Measurements from ENCODE around the gene SPATC1L.
A peak's percentile ranks its signal among the peaks of the same experiment; 100 is the strongest.
"Not testable (repeated sequence)": the region's sequence is repeated elsewhere in the genome, so short reads cannot be mapped to it uniquely, and the experiment has no call there.

Gene SPATC1L

GRCh38 chr21:46171996-46172862, 12.0 kb downstream of the SPATC1L start:
- Mint-ChIP-seq H3K4me1 (peaks cover 9% of the 10 kb centered on the region), H3K36me3 (peaks cover 2% of the 10 kb centered on the region), H3K9me3 (peaks cover 20% of the 10 kb centered on the region), H3K4me3 (no peak overlapping the region), H3K27ac (no peak overlapping the region), H3K27me3 (peaks cover 23% of the 10 kb centered on the region)
- no peak for DNase-seq
- CTCF ChIA-PET = interaction anchor here (0.7 kb wide), 1 partner anchor 28 kb away, joined by 3 read pairs; no protein-coding TSS in a partner anchor

GRCh38 chr21:46171585-46171984, 12.7 kb downstream of the SPATC1L start:
- H3K9me3 Mint-ChIP-seq = peaks cover 20% of the 10 kb centered on the region
- no peak for DNase-seq
- H3K36me3 Mint-ChIP-seq = peaks cover 2% of the 10 kb centered on the region

GRCh38 chr21:46170436-46171193, 13.6 kb downstream of the SPATC1L start:
- Mint-ChIP-seq H3K27me3 (peaks cover 16% of the 10 kb centered on the region), H3K9me3 (peaks cover 20% of the 10 kb centered on the region), H3K27ac (peak overlapping the region; percentile 4)
- H3K4me1 Mint-ChIP-seq, H3K36me3 Mint-ChIP-seq, CTCF ChIA-PET, H3K4me3 Mint-ChIP-seq: not testable (repeated sequence)
- peak; percentile 40 for DNase-seq

More at GRCh38 chr21:46171585-46171984, 12.7 kb downstream of the SPATC1L start:
- Mint-ChIP-seq H3K27me3 (peaks cover 23% of the 10 kb centered on the region), H3K4me3 (no peak overlapping the region), H3K4me1 (peaks cover 9% of the 10 kb centered on the region), H3K27ac (no peak overlapping the region)
- CTCF ChIA-PET = no interaction called here

GRCh38 chr21:46168659-46169386, 15.4 kb downstream of the SPATC1L start:
- CTCF ChIA-PET = no interaction called here
- Mint-ChIP-seq H3K4me3 (no peak overlapping the region), H3K36me3 (peaks cover 1% of the 10 kb centered on the region), H3K27me3 (peaks cover 17% of the 10 kb centered on the region), H3K9me3 (peaks cover 11% of the 10 kb centered on the region), H3K27ac (no peak overlapping the region), H3K4me1 (peaks cover 9% of the 10 kb centered on the region)
- no peak for DNase-seq

- CTCF ChIA-PET = no interaction called here
- Mint-ChIP-seq H3K27ac (no peak overlapping the region), H3K36me3 (peaks cover 2% of the 10 kb centered on the region), H3K4me3 (no peak overlapping the region), H3K27me3 (peaks cover 13% of the 10 kb centered on the region), H3K9me3 (peaks cover 7% of the 10 kb centered on the region), H3K4me1 (peaks cover 9% of the 10 kb centered on the region)
- DNase-seq = no peak
Measured at GRCh38 chr21:46168238-46168637, 16.0 kb downstream of the SPATC1L start.

GRCh38 chr21:46165098-46165497, 19.2 kb downstream of the SPATC1L start:
- Mint-ChIP-seq H3K36me3 (peaks cover 6% of the 10 kb centered on the region), H3K4me3 (no peak overlapping the region), H3K27me3 (peaks cover 26% of the 10 kb centered on the region), H3K27ac (no peak overlapping the region), H3K9me3 (peaks cover 3% of the 10 kb centered on the region), H3K4me1 (peaks cover 2% of the 10 kb centered on the region)
- CTCF ChIA-PET = no interaction called here
- no peak for DNase-seq

- Mint-ChIP-seq H3K36me3 (peaks cover 6% of the 10 kb centered on the region), H3K27me3 (peaks cover 26% of the 10 kb centered on the region), H3K9me3 (peaks cover 3% of the 10 kb centered on the region), H3K4me3 (no peak overlapping the region), H3K27ac (peak overlapping the region; percentile 49), H3K4me1 (no peaks in the 10 kb centered on the region)
- CTCF ChIA-PET = no interaction called here
- DNase-seq = no peak
Measured at GRCh38 chr21:46163380-46163779, 20.9 kb downstream of the SPATC1L start.

GRCh38 chr21:46161633-46162592, 22.3 kb downstream of the SPATC1L start:
- Mint-ChIP-seq H3K4me1 (no peaks in the 10 kb centered on the region), H3K36me3 (peaks cover 6% of the 10 kb centered on the region), H3K27ac (no peak overlapping the region), H3K4me3 (no peak overlapping the region), H3K9me3 (peaks cover 3% of the 10 kb centered on the region), H3K27me3 (peaks cover 29% of the 10 kb centered on the region)
- DNase-seq = peak; percentile 4
- CTCF ChIA-PET = no interaction called here

- no peaks in the 10 kb centered on the region for H3K4me1 Mint-ChIP-seq
- CTCF ChIA-PET = no interaction called here
- H3K36me3 Mint-ChIP-seq = peaks cover 5% of the 10 kb centered on the region
- no peak overlapping the region for H3K4me3 Mint-ChIP-seq
- peak; percentile 32 for DNase-seq
- peaks cover 3% of the 10 kb centered on the region for H3K9me3 Mint-ChIP-seq
- no peak overlapping the region for H3K27ac Mint-ChIP-seq
- H3K27me3 Mint-ChIP-seq = peaks cover 29% of the 10 kb centered on the region
Measured at GRCh38 chr21:46160907-46161632, 23.2 kb downstream of the SPATC1L start.

GRCh38 chr21:46160657-46160906, 23.7 kb downstream of the SPATC1L start:
- H3K4me3 Mint-ChIP-seq = no peak overlapping the region
- peaks cover 3% of the 10 kb centered on the region for H3K9me3 Mint-ChIP-seq
- H3K27me3 Mint-ChIP-seq = peaks cover 29% of the 10 kb centered on the region
- no peaks in the 10 kb centered on the region for H3K4me1 Mint-ChIP-seq
- H3K27ac Mint-ChIP-seq = no peak overlapping the region
- CTCF ChIA-PET = no interaction called here
- no peak for DNase-seq
- H3K36me3 Mint-ChIP-seq = peaks cover 5% of the 10 kb centered on the region

GRCh38 chr21:46159841-46160656, 24.2 kb downstream of the SPATC1L start:
- peaks cover 29% of the 10 kb centered on the region for H3K27me3 Mint-ChIP-seq
- peak; percentile 16 for DNase-seq
- H3K4me3 Mint-ChIP-seq = no peak overlapping the region
- no peak overlapping the region for H3K27ac Mint-ChIP-seq
- H3K9me3 Mint-ChIP-seq = peaks cover 3% of the 10 kb centered on the region
- H3K4me1 Mint-ChIP-seq = no peaks in the 10 kb centered on the region
- H3K36me3 Mint-ChIP-seq = peaks cover 5% of the 10 kb centered on the region
- CTCF ChIA-PET = no interaction called here

GRCh38 chr21:46159390-46159789, 24.9 kb downstream of the SPATC1L start:
- Mint-ChIP-seq H3K9me3 (peaks cover 3% of the 10 kb centered on the region), H3K27ac (peak overlapping the region; percentile 5), H3K36me3 (peaks cover 5% of the 10 kb centered on the region), H3K27me3 (peaks cover 26% of the 10 kb centered on the region), H3K4me1 (no peaks in the 10 kb centered on the region), H3K4me3 (no peak overlapping the region)
- CTCF ChIA-PET = no interaction called here
- no peak for DNase-seq
